IPS-NIHi11 (cell line): ENCODE measurements around the gene NOL8.

Source experiments
- DNase-seq: peaks from one replicate; pipeline ENCODE4 v3.0.0; 2012; ENCODE audit warnings: mixed read lengths, low spot score

The NOL8 gene

DNA sequence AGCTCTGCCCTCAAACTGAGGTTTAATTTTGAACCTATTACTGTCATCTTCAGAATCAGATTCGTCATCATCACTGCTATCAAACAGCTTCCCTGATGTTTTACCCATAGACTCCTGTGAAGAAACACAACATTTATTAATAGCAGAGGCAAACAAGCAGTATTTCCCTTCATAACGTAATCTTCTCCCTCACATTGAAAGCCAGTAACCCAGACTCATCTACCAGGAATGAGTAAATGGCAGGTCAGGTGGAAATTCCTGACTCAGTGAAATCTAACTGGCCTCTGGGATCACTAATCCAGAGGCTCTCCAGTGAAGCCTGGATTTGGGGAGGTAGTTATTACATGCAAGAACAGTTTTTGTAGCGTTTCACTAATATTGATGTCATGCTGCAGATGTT lies 14.6 kb downstream of the NOL8 start:
- no peak for DNase-seq

GRCh38 chr9:92308893-92309292 lies 16.3 kb downstream of the NOL8 start:
- DNase-seq = no peak

DNA sequence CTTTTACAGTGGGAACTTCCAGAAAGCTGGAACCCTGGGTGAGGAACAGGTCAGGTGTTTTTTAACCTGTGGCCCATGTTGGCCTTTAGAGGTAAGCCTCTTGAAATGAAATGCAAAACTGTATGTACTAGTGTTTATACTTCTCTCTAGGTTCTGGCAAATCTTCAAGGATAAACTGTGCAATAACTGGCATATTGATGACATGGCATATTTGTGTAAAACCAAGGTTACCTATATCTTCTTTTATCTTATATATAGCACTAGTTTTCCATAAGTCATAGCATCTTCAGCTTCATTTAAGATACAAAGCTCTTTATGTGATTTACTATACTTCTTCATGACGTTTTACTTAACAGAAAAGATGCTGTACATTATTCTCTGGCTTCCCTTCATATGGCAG lies 24.2 kb downstream of the NOL8 start:
- DNase-seq = no peak

GRCh38 chr9:92299116-92299515 lies 26.0 kb downstream of the NOL8 start:
- no peak for DNase-seq

GRCh38 chr9:92298036-92298435 lies 27.1 kb downstream of the NOL8 start:
- DNase-seq = no peak

DNA sequence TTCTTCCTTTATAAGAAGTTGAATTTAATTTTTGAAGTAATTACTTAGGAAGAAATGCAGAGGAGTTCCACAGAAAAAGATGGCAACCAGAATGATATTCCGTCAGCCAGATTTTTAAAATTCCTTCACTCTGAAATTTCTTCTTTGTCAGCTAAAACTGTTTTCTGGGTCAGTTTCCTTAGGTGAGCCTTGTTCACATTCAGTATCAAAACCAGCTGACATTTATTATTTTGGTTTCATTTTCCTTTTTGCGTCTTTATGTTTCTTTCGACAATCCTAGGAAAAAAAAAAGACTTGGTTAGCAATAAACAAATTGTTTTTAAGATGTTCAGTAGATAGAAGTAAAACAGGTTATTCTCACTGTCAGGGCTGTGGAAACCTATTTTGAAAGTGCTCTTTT lies 27.5 kb downstream of the NOL8 start:
- no peak for DNase-seq

DNA sequence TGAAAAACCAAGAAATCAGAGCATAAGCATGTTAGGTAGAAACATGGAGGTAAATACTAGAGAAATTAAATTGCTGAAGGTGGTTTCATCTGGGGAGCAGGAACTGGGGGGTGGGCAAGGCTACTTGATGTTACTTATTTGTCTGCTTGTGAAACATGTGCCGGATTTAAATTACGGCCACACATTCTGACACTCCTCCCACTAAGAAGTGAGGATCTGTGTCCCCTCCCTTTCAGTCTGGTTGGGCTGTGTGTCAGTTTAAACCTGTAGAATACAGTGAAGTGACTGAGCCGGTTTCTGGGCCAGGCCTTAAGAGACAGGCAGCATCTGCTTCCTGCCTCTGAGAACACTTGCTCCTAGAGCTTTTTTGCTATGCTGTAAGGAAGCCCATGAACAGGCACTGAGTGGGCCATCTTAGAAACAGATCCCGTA lies 29.3 kb downstream of the NOL8 start:
- no peak for DNase-seq

DNA sequence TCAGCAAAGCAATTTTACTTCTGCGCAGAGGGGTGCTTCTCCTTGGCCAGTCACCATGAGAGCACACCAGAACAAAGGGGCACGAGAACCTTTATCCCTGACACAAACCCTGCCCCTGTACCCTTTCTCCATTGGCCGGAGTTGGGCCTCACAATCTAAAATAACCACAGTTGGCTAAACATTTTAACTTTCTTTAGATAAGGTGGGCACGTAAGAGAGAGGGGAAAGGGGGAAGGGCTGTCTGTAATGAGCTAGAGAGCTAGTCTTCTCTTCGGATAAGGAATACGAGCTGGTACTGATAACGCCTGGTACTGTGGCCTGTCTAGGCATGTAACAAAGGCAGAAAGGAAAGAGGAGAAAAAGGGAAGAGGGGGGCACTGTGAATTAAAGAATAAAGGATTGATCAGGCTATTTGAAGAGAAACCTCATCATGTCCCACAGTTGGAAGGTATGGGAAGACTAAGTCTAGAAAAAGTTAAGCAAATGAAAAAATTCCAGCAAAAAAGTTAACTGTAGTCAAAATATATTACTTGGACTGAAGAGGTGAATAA lies 29.8 kb downstream of the NOL8 start:
- no peak for DNase-seq

DNA sequence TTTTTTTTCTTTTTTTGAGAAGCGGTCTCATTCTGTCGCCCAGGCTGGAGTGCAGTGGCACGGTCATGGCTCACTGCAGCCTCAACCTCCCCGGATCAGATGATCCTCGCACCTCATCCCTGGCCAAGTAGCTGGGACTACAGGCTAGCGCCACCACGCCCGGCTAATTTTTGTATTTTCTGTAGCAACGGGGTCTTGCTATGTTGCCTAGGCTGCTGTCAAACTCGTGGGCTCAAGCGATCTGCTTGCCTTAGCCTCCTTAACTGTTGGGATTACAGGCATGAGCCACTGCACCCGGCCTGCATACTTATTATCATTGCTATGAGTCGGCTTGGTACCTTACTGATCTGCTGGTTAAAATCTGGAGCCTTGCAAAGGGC lies 30.9 kb downstream of the NOL8 start:
- no peak for DNase-seq

DNA sequence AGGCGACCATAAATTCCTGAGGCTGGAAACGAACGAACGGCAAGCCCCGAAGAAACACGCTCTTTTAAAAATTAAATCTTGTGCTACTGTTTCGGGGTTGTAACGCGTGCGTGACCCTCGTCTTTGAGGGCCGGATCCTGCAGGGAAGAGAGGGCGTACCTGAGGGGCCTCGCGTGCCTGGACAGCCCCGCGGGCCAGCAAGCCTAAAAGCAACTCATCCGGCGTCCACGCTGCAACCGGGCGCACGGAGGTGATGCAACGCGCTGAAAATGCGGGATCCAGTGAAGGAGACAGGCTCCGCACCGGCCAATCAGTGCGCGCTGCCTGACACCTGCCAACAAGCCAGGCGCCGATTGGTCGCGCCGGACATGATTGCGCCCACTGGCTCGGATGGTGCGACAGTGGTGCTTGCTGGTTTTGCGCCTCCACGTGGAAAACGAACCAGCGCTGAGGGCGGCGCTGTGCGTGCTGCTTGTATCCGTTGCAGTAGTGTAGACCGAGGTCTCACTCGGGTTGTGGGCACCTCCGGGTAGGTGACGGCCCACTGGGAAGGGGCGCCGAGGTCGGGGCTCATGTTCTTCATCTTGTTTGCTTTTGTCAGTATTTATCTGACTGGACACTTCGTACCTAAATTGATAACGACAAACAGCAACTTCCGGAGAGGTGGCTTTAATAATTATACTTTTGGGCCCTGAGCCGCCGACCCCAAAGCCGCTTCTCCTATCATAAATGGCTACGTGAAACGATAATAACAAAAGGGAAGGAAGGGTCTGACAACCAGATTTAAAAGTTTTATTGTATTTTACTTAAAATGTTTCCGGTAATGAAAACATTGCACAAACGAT lies 31.5 kb downstream of the NOL8 start, which contains the start of gene IARS1:
IARS1 (minus strand) TSS at position 246 of the 845 bp plus-strand sequence. CDS start 4,278 bp downstream, outside the sequence.
- DNase-seq = peak; percentile 99

DNA sequence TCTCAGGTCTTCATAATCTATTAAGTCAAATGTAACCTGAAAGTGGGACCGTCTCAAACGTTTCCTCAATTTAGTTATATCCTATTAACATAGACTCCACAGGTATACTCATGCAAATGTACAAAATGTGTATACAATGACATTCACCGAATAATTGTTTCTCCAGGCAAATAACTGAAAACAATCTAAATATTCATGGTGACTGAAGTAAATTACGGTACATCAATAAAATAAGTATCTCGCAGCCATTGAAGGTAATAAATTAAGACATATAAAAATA lies 32.1 kb downstream of the NOL8 start:
- DNase-seq = no peak

DNA sequence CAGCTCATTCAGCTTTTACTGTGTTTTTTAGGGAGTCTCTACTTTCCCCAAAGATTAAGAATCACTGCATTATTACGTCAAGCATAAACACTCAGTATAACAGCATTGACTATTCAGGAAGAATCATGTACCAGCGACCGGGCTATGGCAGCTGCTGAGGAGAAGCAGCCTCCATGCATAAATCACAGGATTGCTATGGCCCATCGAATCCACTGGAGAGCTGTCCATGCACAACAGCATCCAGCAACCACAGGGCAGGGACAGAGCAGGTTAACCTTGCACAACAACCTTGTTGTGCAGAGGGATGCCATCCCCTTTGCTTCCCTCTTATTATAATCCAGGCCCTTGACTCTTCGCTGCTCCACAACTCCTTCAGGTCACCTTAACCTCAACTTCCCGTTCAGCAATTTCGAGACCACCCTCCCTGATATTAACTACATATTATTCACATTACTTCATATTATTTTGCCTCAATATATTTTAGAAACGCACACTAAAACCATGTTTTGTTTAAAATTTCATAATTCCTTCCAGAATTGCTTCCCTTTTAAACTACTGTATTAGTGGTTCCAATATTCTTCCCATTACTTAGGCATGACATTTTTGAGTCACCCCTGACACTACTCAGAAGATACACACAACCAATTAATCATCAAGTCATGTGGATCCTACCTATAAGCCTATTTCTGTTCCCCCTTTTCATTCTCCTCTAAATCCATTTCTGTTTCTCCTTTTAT lies 32.6 kb downstream of the NOL8 start:
- no peak for DNase-seq

- no peak for DNase-seq
These were observed 33.6 kb downstream of the NOL8 start for GRCh38 chr9:92291577-92291976.

DNA sequence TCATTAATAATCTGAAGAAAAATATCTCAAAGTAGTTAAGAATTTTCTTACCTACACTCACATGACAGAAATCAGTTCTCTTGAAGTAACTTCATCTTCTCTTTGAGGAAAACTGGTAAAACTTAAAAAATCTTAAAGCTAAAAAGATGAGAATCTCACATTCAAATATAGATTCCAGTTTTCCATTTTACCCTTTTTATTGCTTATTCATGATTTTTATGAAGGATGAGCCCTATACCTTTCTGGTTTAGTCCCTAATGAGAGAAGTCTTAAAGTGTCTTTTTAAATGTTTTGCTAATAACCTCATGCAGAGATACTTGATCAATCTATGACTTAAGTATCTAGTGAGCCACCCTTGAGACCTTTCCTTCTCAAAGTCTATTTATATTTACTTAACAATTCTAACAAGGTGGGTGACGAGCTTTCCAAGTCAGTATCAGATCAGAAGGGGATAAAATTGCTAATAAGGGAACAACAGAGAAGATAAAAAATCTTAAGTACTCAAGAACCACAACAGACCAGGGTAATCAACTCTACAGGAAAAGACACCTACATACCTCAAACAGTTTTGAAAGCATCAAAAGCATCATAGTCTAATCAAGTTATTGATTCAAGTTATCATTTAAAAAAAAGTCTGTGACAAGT lies 34.2 kb downstream of the NOL8 start:
- no peak for DNase-seq

DNA sequence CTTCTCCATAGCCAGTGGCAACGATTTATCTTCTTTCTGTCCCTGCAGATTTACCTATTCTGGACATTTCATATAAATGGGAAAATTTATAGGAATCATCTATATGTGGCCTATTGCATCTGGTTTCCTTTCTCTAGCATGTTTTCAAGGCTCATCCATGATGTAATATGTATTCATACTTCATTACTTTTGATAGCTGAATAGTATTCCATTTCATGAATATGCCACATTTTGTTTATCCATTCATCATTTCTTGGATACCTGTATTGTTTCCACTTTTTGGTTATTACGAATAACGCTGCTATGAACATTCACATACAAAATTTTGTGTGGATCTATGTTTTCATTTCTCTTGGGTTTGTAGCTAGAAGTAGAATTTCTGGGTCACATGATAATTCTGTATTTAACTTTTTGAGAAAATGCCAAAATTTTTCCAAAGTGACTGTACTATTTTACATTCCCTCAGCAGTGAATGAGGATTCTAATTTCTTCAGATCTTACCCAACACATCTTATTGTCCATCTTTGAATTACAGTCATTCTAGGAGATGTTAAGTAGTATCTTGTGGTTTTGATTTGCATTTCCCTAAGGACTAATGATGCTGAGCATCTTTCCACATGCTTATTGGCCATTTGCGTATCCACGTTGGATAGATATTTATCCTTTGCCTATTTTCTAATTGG lies 35.3 kb downstream of the NOL8 start:
- no peak for DNase-seq

- DNase-seq = no peak
These were observed 45.8 kb downstream of the NOL8 start for GRCh38 chr9:92279302-92279701.

GRCh38 chr9:92278110-92278509 lies 47.0 kb downstream of the NOL8 start:
- no peak for DNase-seq

- no peak for DNase-seq
These were observed 48.7 kb downstream of the NOL8 start for GRCh38 chr9:92276331-92277032.

DNA sequence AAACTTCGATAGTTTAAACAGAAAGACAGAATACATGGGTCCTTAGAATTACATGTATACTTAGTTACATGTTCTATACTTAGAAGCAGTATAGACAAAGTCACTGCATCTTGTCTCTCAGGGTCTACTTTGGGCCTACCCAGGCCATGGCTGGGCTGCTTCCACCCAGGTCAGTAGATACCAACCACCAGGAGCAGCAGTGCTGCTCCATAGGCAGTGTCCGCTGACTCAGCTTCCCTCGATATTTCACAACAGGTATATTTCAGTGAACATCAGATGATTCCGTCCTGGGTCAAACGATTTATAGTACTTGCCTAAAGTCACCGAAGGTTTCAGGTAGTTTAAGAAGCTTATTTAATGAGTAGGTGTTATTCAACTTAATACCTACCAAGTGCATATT lies 49.6 kb downstream of the NOL8 start:
- no peak for DNase-seq

GRCh38 chr9:92270511-92270910 lies 54.6 kb downstream of the NOL8 start:
- DNase-seq = no peak

GRCh38 chr9:92266486-92266885 lies 58.7 kb downstream of the NOL8 start:
- no peak for DNase-seq

DNA sequence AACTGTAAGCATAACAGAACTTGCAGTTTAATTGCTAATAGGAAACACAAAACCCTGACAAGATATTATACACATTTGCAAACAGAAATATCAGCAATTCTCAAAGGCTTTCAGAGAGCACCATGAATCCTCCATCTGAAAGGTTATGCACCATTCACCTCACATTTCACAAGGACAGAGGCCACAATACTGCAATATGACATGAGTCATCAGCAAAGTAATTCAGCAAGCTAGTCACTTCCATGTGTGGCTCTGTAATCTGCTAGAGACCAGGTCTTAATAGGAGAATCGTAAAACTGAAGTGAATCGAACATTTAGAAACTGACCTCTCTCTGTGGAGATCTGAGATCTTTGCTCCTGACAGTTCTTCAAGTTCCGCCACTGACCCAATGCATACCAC lies 60.0 kb downstream of the NOL8 start:
- no peak for DNase-seq
